Measurements from ENCODE around the gene EXOC3L4. TPM values are rescaled to one million over a fixed set of nuclear protein-coding genes. Genes with fewer than 3 reads are reported as not detected.
A peak's percentile ranks its signal among the peaks of the same experiment; 100 is the strongest.

EXOC3L4 gene
- total and polyA plus RNA-seq, 9 of the 15 experiments (the other 6 are each of a cell fraction or from before 2014, with no cell fraction given), result 0.10 to 6.7 (median 0.98) TPM; not detected in 1

DNA sequence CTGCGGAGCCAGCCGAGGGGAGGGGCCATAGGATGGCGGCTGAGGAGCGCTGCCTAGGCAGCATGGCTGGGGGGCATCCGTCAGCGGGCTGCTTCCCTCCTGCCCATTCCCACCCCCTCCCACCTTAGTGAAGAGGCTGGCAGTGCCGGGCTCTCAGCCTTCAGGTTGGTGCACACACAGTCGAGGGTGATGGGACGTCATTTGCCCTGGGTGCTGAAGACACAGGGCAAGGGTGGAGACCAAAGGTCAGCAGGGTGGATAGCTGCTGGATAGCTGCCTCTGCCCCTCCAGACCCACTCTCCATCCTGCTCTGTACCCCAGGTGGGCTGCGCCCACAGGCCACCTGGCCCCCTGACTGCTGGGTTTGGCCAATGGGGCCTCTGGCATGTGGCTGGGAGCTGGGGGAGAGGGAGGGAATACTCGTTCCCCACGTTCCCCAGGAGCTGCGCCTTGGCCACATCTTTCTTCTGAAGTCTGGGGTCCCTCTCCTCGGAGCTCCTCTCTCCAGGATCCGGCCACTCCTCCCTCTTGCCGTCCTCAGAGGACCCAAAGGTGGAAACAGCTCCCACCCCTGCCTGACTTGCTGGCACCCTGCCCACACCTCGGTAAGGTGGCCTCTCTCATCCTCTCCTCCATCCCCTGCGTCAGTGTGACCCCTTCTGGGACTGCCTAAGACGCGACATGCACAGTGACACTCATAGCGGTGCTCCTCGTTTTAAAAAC is 26.0 kb upstream of the EXOC3L4 start:
- DNase-seq (ENCODE audit: extremely low read depth in 1 of 4, low spot score in 3 of 4) (no peak), FAIRE-seq (no peak), ATAC-seq (no peak; the same call in 2 of the 3 replicates)
- H3K27ac ChIP-seq (ENCODE audit: extremely low read depth, low read depth, low read length), result no peak overlapping the region
- no peak overlapping the region for H3K4me2 ChIP-seq (ENCODE audit: insufficient read depth, low read length)
- CTCF ChIA-PET (ENCODE audit: low intra/inter-chr PET ratio), result no interaction called here
- H3K9me1 ChIP-seq (ENCODE audit: control insufficient read depth, insufficient read depth, low read length), result no peaks in the 10 kb centered on the region
- H4K20me1 ChIP-seq (replicated peaks; ENCODE audit: control insufficient read depth, insufficient read depth, low read length), result no peaks in the 10 kb centered on the region
- no peaks in the 10 kb centered on the region for H3K9me3 ChIP-seq (replicated peaks; ENCODE audit: control insufficient read depth, insufficient read depth, low read depth, low read length)
- H3K79me2 ChIP-seq (ENCODE audit: control insufficient read depth, insufficient read depth, low read length), result no peaks in the 10 kb centered on the region
- in situ Hi-C loops (cut with MboI) (no loop called here), intact Hi-C loops (cut with micrococcal nuclease) (no loop called here)
- BruUV-seq (replicated peaks), result no TSS peak
- WGBS (ENCODE audit: insufficient coverage, low coverage, missing lambda C conversion rate), result 16% methylated on average over 12 of the region's 22 CpGs
- TF ChIP-seq NFIC (IDR thresholded peaks at IDR 0.05) (peak; percentile 78), ZBTB33 (CRISPR knock-in tag; IDR thresholded peaks at IDR 0.05) (peak; percentile 70; the same call in 1 of the 2 replicates), PHB2 (IDR thresholded peaks at IDR 0.05; ENCODE audit: low read depth) (no peak)
- H2AFZ ChIP-seq (ENCODE audit: low read depth, low read length), result no peak overlapping the region
- H3K36me3 ChIP-seq (ENCODE audit: control insufficient read depth, insufficient read depth, low read length), result no peaks in the 10 kb centered on the region
- peaks cover 0 to 6% of the 10 kb centered on the region in 2 experiments; a peak in 2 of 5 replicates for H3K27me3 ChIP-seq (ENCODE audit: control insufficient read depth in 2 of 2, insufficient read depth in 2 of 2, low read length in 2 of 2)
- peaks cover 0 to 39% of the 10 kb centered on the region in 2 experiments; a peak in 3 of 5 replicates for H3K4me1 ChIP-seq (replicated peaks in 1 of 2; ENCODE audit: control insufficient read depth in 2 of 2, insufficient read depth in 2 of 2, low read length in 2 of 2)
- POLR2A ChIA-PET, result interaction anchor here (0.6 to 1.3 kb wide), 4 partner anchors 72 to 569 kb away, joined by 3 read pairs; no protein-coding TSS in a partner anchor
- H3K9ac ChIP-seq (ENCODE audit: insufficient read depth in 1 of 2, low read depth in 2 of 2, low read length in 2 of 2), result peak overlapping the region in 1 of 2 experiments; percentile 52; a peak in 2 of 4 replicates
- H3K4me3 ChIP-seq, result no peak overlapping the region
